ENCODE data around the gene TMEM171.

The TMEM171 gene

GRCh38 chr5:73112359-73112758 is 8.0 kb upstream of the TMEM171 start:
- TF ChIP-seq CTCF (IDR thresholded peaks at IDR 0.05; ENCODE audit: borderline replicate concordance, insufficient read depth, low read depth, low read length) = no peak
- H3K4me3 ChIP-seq (ENCODE audit: low read depth, low read length) = no peak overlapping the region

- no peak overlapping the region for H3K4me3 ChIP-seq (ENCODE audit: low read depth, low read length)
- no peak for TF ChIP-seq CTCF (IDR thresholded peaks at IDR 0.05; ENCODE audit: borderline replicate concordance, insufficient read depth, low read depth, low read length)
Observed at GRCh38 chr5:73114044-73114688, 6.2 kb upstream of the TMEM171 start.

GRCh38 chr5:73115399-73116051 is 4.8 kb upstream of the TMEM171 start:
- no peak for TF ChIP-seq CTCF (IDR thresholded peaks at IDR 0.05; ENCODE audit: borderline replicate concordance, insufficient read depth, low read depth, low read length)
- H3K4me3 ChIP-seq (ENCODE audit: low read depth, low read length) = no peak overlapping the region

- TF ChIP-seq CTCF (IDR thresholded peaks at IDR 0.05; ENCODE audit: borderline replicate concordance, insufficient read depth, low read depth, low read length) = no peak
Observed at GRCh38 chr5:73116506-73116905, 3.9 kb upstream of the TMEM171 start.

GRCh38 chr5:73117088-73117740 is 3.2 kb upstream of the TMEM171 start:
- no peak for TF ChIP-seq CTCF (IDR thresholded peaks at IDR 0.05; ENCODE audit: borderline replicate concordance, insufficient read depth, low read depth, low read length)
- H3K4me3 ChIP-seq (ENCODE audit: low read depth, low read length) = no peak overlapping the region

More at GRCh38 chr5:73116506-73116905, 3.9 kb upstream of the TMEM171 start:
- no peak overlapping the region for H3K4me3 ChIP-seq (ENCODE audit: low read depth, low read length)

- no peak for TF ChIP-seq CTCF (IDR thresholded peaks at IDR 0.05; ENCODE audit: borderline replicate concordance, insufficient read depth, low read depth, low read length)
- no peak overlapping the region for H3K4me3 ChIP-seq (ENCODE audit: low read depth, low read length)
Observed at GRCh38 chr5:73118391-73118973, 1.9 kb upstream of the TMEM171 start.
